GM18909 (cell line): Measurements from ENCODE around the gene GPR3.
"Not testable (repeated sequence)": the region's sequence is repeated elsewhere in the genome, so short reads cannot be mapped to it uniquely, and the experiment has no call there.

Source experiments
- ATAC-seq: cut with Tn5 transposase; IDR thresholded peaks from one replicate; pipeline ENCODE4 v1.9.1; 2021; ENCODE audit warnings: mild to moderate bottlenecking; ENCODE audit not compliant: unreplicated experiment, poor library complexity

Gene GPR3

GRCh38 chr1:27397110-27397509, 4.7 kb downstream of the GPR3 start:
- no peak for ATAC-seq

- ATAC-seq, result no peak
These were observed 5.3 kb downstream of the GPR3 start for GRCh38 chr1:27397749-27398148.

DNA sequence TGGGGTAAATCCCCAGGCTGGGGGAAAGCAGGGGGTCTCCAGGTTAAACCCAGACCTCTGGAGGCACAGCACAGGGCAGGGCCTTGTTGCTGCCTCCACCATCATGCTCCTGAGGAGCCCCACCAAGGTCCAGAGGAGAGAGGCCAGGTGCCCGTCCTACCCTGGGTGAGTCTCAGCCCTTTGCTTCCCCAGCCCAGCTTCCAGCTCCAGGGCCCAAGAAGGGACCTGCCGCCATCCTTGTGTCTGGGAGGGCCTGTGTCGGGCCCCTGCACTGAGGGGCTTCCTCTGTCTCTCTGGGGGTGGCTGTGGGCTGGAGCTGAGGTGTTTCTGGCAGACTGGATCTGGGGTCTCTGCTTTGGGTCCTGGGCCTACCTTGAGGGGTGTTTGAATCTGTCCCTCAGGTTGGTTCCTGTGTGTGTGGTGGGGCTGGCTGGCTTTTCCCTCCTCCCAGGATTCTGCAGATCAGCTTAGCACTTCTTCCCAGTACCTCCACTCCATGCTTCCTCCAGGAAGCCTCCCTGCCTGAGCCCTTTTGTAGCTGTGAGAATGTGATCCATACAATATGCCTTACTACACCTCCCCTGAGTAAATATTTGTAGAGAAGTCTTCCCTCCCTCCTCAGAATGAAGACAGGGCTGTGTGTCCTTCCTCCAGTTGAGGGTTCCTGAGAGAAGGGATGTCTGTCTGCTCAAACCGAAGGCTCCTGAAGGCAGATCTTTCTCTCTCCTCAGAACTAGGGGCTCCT, 6.2 kb downstream of the GPR3 start:
- ATAC-seq, result no peak

GRCh38 chr1:27399251-27400025, 7.0 kb downstream of the GPR3 start:
- ATAC-seq, result no peak

GRCh38 chr1:27400082-27400962, 7.9 kb downstream of the GPR3 start:
- ATAC-seq, result no peak

- no peak for ATAC-seq
These were observed 8.5 kb downstream of the GPR3 start for GRCh38 chr1:27400963-27401341.

DNA sequence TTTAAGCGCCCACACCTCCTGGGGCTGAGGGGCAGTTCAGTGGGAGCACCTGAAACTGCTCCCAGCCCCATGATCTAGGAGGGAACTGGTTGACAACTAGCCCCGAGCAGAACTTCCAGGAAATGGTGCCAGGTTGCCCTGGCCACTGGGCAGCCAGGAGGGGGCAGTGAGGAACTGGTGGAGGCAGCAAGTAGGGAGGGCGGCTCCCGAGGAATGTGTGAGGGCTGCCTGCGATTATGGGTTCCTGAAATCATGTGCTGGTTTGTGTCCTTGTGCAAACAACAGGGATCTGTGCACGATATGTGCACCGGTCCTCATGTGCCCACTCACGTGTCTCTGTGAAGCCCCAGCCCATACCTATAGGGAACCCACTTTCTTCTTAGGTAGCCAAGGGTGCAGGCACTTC, 9.9 kb downstream of the GPR3 start:
- no peak for ATAC-seq

GRCh38 chr1:27403065-27403726, 10.8 kb downstream of the GPR3 start:
- ATAC-seq, result peak; percentile 57

- no peak for ATAC-seq
These were observed 11.5 kb downstream of the GPR3 start for GRCh38 chr1:27403931-27404330.

- no peak for ATAC-seq
These were observed 12.7 kb downstream of the GPR3 start for GRCh38 chr1:27405074-27405473.

GRCh38 chr1:27405598-27406361, 13.4 kb downstream of the GPR3 start:
- ATAC-seq, result not testable (repeated sequence)

GRCh38 chr1:27406362-27406680, 13.9 kb downstream of the GPR3 start:
- ATAC-seq, result no peak

DNA sequence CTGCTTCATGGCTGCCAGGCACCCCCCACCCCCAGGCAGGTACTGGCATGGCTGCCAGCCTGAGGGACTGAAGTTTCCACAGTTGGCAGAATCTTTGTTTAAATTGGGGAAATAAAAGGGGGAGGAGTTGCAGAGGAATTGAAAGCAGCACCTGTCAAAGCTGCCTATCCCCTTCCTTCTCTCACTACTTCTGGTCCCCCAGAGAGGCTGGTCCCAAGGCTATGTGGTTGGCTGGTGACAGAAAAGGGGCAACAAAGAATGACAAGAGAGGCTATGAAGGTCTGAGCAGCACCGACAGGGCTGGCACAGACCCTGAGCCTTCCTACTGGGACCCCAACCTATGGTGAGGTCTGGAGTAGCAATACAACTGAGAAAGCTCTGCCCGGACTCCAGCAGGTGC, 14.4 kb downstream of the GPR3 start:
- not testable (repeated sequence) for ATAC-seq

- no peak for ATAC-seq
These were observed 15.7 kb downstream of the GPR3 start for GRCh38 chr1:27408151-27408550.

GRCh38 chr1:27409669-27410068, 17.2 kb downstream of the GPR3 start:
- ATAC-seq, result no peak

DNA sequence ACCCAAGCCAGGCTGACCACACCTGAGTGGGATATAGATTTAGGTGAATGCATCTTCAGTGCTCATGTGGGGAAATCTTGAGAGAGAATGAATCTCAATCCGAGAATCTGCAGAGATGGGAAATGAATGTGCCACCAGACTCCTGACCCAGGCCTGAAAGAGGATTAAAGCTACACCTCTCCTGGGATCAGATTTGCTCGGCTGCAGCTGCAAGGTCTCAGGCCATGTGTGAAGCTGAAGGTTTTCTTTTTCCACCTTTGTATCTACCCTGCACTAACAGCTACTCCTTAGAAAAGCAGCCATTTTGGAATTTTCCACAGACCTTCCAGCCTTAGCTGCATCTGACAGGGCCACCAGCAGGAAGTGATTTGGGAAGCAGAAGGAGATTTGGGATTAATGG, 18.3 kb downstream of the GPR3 start:
- no peak for ATAC-seq

DNA sequence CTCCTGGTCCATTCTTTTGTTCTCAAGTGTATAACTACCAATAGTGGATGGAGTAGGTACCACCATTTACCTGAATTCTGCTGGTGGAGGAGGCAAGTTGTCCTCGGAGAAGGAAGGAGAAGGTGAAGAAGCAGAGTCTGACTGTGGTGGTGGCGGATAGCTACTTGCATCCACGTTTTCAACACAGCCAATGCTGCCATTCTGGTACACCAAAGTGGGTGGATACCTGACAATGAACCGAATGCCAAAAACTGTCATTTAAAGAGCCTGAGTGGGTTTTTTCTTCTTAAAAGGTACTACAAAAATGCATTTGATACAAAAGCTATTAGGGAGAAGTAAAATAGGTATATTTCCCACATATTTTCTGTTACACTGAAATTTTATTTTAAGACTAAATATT, 20.1 kb downstream of the GPR3 start:
- ATAC-seq, result no peak

DNA sequence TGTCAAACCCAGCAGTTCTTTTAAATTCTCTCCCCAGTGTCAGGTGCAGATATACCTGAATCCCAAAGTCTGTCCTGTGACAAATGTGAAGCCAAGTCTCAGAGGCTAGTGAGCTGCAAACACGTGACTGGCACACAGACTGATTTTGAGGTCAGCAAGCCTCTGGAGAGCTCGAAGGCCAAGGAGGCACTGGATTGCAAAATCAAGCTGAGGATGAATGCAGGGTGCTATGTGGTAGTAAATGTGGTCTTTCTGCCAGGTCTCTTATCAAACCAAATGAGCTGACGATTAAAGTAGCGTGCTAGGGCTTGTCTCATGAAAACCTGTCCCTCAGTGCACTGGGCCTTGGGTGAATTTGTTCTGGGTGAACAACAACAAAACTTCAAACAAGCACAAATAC, 20.6 kb downstream of the GPR3 start:
- no peak for ATAC-seq

DNA sequence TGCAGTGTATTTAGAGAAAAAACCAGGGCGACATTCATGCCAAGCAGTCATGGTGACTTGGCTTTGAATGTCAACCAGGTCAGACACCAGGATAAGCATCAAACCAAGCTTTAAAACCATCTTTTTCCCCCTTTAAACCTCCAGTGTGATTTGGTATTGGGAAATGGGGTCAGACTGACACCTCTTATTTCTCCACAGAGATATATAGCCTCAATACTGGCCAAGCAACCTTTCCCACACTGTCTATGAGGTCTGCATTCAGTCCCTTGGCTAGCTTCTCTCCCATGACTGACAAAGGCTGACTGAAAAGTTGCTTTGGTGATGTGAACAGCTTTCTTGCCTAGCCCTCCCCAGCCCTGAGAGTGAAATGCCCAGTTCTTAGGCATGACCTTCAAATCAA, 21.7 kb downstream of the GPR3 start:
- no peak for ATAC-seq
